ENCODE data around the gene HPS5. TPM values are rescaled to one million over a fixed set of nuclear protein-coding genes. Genes with fewer than 3 reads are reported as not detected.

HPS5 gene
- total RNA-seq, 2 donors from 2014 or later: 12.8 to 16.4 TPM

- intact Hi-C loops (cut with DNase I): loop anchor here (10.0 kb wide), 2 partner anchors 72 to 82 kb away; partner anchors contain the start of gene LDHA (in 1 of the 2)
- DNase-seq (ENCODE audit: low spot score): no peak
Measured at GRCh38 chr11:18322818-18323570, 1.1 kb upstream of the HPS5 start.

GRCh38 chr11:18321578-18321968, 367 bp downstream of the HPS5 start:
- intact Hi-C loops (cut with DNase I): loop anchor here (10.0 kb wide), 2 partner anchors 73 to 83 kb away; partner anchors contain the start of gene LDHA (in 1 of the 2)
- no peak for DNase-seq (ENCODE audit: low spot score)

- no peak for DNase-seq (ENCODE audit: low spot score)
- intact Hi-C loops (cut with DNase I): loop anchor here (10.0 kb wide), 2 partner anchors 74 to 84 kb away; partner anchors contain the start of gene LDHA (in 1 of the 2)
Measured at GRCh38 chr11:18320617-18321016, 1.3 kb downstream of the HPS5 start.

- DNase-seq (ENCODE audit: low spot score): no peak
- intact Hi-C loops (cut with DNase I): loop anchor here (1.0 to 10.0 kb wide), 3 partner anchors 45 to 85 kb away; partner anchors contain the start of gene LDHA (in 1 of the 2)
Measured at GRCh38 chr11:18319914-18320313, 2.0 kb downstream of the HPS5 start.

GRCh38 chr11:18317551-18317950, 4.4 kb downstream of the HPS5 start:
- intact Hi-C loops (cut with DNase I): no loop called here

GRCh38 chr11:18315893-18316292, 6.0 kb downstream of the HPS5 start:
- no peak for DNase-seq (ENCODE audit: low spot score)
- intact Hi-C loops (cut with DNase I): no loop called here

More at GRCh38 chr11:18317551-18317950, 4.4 kb downstream of the HPS5 start:
- no peak for DNase-seq (ENCODE audit: low spot score)

GRCh38 chr11:18314784-18315523, 7.0 kb downstream of the HPS5 start:
- intact Hi-C loops (cut with DNase I): no loop called here

GRCh38 chr11:18313965-18314763, 7.8 kb downstream of the HPS5 start:
- no peak for DNase-seq (ENCODE audit: low spot score)
- intact Hi-C loops (cut with DNase I): no loop called here

More at GRCh38 chr11:18314784-18315523, 7.0 kb downstream of the HPS5 start:
- DNase-seq (ENCODE audit: low spot score): no peak

- intact Hi-C loops (cut with DNase I): no loop called here
- no peak for DNase-seq (ENCODE audit: low spot score)
Measured at GRCh38 chr11:18312663-18313420, 9.1 kb downstream of the HPS5 start.

- intact Hi-C loops (cut with DNase I): no loop called here
- DNase-seq (ENCODE audit: low spot score): no peak
Measured at GRCh38 chr11:18312012-18312411, 9.9 kb downstream of the HPS5 start.

- DNase-seq (ENCODE audit: low spot score): no peak
- intact Hi-C loops (cut with DNase I): no loop called here
Measured at GRCh38 chr11:18310800-18311340, 11.1 kb downstream of the HPS5 start.

- no peak for DNase-seq (ENCODE audit: low spot score)
- intact Hi-C loops (cut with DNase I): no loop called here
Measured at GRCh38 chr11:18309691-18310090, 12.2 kb downstream of the HPS5 start.

- intact Hi-C loops (cut with DNase I): no loop called here
- DNase-seq (ENCODE audit: low spot score): no peak
Measured at GRCh38 chr11:18308242-18308641, 13.7 kb downstream of the HPS5 start.

GRCh38 chr11:18307461-18308139, 14.3 kb downstream of the HPS5 start:
- intact Hi-C loops (cut with DNase I): no loop called here
- no peak for DNase-seq (ENCODE audit: low spot score)

GRCh38 chr11:18304745-18305144, 17.2 kb downstream of the HPS5 start:
- DNase-seq (ENCODE audit: low spot score): no peak
- intact Hi-C loops (cut with DNase I): no loop called here

- intact Hi-C loops (cut with DNase I): no loop called here
- DNase-seq (ENCODE audit: low spot score): no peak
Measured at GRCh38 chr11:18299721-18300120, 22.2 kb downstream of the HPS5 start.

GRCh38 chr11:18295316-18295715, 26.6 kb downstream of the HPS5 start:
- DNase-seq (ENCODE audit: low spot score): no peak
- intact Hi-C loops (cut with DNase I): no loop called here

GRCh38 chr11:18294862-18295261, 27.1 kb downstream of the HPS5 start:
- no peak for DNase-seq (ENCODE audit: low spot score)
- intact Hi-C loops (cut with DNase I): no loop called here
